Measurements from ENCODE around the gene CNBP.
"Not testable (repeated sequence)": the region's sequence is repeated elsewhere in the genome, so short reads cannot be mapped to it uniquely, and the experiment has no call there.

Gene CNBP

DNA sequence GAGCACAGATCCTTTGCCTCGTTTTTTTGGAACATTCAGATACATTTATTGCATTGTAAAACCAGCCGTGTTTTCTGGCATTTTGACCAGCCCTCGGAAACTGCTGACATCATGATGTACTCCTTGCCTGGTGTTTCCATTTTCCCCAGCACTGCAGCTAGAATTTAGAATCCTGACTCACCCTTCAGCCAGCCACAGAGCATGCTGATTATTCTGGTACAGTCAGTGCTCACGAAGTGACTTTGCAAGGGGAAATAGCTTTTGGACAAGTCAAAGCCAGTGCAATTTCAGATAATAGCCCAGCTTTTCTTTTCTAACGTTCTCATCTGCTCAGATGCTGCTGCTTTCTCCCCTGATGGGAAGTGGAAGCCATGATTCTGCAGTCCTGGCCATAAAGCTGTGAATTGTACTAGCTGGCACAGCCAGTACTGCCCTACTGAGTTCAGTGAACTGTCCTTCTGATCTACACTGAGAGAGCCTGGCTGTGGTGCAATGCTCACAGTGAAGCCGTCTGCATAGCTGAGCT, 12.1 kb upstream of the CNBP start:
- TF ChIP-seq, protein P1, sequence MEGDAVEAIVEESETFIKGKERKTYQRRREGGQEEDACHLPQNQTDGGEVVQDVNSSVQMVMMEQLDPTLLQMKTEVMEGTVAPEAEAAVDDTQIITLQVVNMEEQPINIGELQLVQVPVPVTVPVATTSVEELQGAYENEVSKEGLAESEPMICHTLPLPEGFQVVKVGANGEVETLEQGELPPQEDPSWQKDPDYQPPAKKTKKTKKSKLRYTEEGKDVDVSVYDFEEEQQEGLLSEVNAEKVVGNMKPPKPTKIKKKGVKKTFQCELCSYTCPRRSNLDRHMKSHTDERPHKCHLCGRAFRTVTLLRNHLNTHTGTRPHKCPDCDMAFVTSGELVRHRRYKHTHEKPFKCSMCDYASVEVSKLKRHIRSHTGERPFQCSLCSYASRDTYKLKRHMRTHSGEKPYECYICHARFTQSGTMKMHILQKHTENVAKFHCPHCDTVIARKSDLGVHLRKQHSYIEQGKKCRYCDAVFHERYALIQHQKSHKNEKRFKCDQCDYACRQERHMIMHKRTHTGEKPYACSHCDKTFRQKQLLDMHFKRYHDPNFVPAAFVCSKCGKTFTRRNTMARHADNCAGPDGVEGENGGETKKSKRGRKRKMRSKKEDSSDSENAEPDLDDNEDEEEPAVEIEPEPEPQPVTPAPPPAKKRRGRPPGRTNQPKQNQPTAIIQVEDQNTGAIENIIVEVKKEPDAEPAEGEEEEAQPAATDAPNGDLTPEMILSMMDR (IDR thresholded peaks at IDR 0.05): no peak
- Mint-ChIP-seq H3K36me3 (ENCODE audit: low read depth) (peaks cover 7% of the 10 kb centered on the region), H3K9me3 (no peaks in the 10 kb centered on the region), H3K4me3 (no peak overlapping the region), H3K27me3 (ENCODE audit: low read depth, poor library complexity) (no peaks in the 10 kb centered on the region), H3K4me1 (no peaks in the 10 kb centered on the region), H3K27ac (peak overlapping the region; percentile 36)
- no peak for DNase-seq

DNA sequence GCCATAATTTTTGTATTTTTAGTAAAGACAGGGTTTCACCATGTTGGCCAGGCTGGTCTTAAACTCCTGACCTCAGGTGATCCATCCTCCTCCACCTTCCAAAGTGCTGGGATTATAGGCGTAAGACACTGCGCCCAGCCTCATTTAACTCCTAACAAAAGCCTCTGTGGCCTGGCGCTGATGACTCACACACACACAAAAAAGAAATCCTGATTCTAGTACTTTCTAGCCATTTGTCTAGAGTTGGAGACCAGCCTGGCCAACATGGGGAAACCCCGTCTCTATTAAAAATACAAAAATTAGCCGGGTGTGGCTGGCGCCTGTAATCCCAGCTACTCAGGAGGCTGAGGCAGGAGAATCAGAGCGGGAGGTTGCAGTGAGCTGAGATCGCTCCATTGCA, 6.1 kb upstream of the CNBP start:
- not testable (repeated sequence) for H3K9me3 Mint-ChIP-seq; H3K27ac Mint-ChIP-seq; H3K27me3 Mint-ChIP-seq (ENCODE audit: low read depth, poor library complexity); DNase-seq; H3K36me3 Mint-ChIP-seq (ENCODE audit: low read depth); H3K4me3 Mint-ChIP-seq; H3K4me1 Mint-ChIP-seq

DNA sequence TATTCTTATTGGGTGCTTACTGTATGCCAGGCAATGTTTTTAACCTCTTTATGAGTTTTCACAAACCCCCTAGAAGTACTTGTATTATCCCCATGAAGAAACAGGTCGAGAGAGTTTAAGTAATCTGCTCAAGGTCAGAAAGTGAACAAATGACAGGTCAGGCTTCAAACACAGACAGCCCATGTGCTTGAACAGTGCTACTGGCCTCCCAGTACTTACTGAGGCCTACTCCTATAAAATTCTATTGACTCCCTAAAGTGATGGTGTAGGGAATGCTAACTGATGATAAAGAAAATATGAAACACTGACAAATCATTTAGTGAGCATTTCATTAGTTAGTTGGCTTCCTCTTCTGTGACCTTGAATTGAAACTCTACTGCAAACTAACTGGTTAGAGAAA, 4.2 kb upstream of the CNBP start:
- Mint-ChIP-seq H3K4me1 (peaks cover 11% of the 10 kb centered on the region), H3K9me3 (no peaks in the 10 kb centered on the region), H3K27ac (peak overlapping the region; percentile 36), H3K4me3 (no peak overlapping the region), H3K27me3 (ENCODE audit: low read depth, poor library complexity) (no peaks in the 10 kb centered on the region), H3K36me3 (ENCODE audit: low read depth) (no peaks in the 10 kb centered on the region)
- DNase-seq: no peak
- TF ChIP-seq, protein P1 (IDR thresholded peaks at IDR 0.05): no peak

DNA sequence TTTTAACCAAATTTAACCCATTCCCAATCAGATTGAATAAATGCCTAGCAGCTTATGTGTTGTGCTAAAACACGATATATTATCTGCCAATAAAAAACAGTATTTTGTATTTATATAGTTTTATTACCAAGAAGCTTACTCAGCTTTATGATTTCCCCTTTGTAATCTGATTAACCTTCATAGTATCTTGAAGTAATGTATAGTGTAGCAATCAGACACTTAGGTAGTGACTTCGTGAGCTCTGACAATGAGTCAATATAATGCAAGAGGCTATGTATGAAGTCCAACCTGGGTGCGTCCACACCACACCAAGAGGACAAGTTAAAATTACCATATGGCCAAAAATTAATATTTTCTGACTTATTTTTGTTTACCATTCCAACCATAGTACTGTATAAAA, 2.1 kb upstream of the CNBP start:
- TF ChIP-seq, protein P1 (IDR thresholded peaks at IDR 0.05): no peak
- no peak for DNase-seq
- H3K27me3 Mint-ChIP-seq (ENCODE audit: low read depth, poor library complexity): no peaks in the 10 kb centered on the region
- H3K27ac Mint-ChIP-seq: no peak overlapping the region
- H3K9me3 Mint-ChIP-seq: no peaks in the 10 kb centered on the region
- H3K36me3 Mint-ChIP-seq (ENCODE audit: low read depth): peaks cover 5% of the 10 kb centered on the region
- H3K4me3 Mint-ChIP-seq: peak overlapping the region; percentile 47
- H3K4me1 Mint-ChIP-seq: peaks cover 30% of the 10 kb centered on the region

DNA sequence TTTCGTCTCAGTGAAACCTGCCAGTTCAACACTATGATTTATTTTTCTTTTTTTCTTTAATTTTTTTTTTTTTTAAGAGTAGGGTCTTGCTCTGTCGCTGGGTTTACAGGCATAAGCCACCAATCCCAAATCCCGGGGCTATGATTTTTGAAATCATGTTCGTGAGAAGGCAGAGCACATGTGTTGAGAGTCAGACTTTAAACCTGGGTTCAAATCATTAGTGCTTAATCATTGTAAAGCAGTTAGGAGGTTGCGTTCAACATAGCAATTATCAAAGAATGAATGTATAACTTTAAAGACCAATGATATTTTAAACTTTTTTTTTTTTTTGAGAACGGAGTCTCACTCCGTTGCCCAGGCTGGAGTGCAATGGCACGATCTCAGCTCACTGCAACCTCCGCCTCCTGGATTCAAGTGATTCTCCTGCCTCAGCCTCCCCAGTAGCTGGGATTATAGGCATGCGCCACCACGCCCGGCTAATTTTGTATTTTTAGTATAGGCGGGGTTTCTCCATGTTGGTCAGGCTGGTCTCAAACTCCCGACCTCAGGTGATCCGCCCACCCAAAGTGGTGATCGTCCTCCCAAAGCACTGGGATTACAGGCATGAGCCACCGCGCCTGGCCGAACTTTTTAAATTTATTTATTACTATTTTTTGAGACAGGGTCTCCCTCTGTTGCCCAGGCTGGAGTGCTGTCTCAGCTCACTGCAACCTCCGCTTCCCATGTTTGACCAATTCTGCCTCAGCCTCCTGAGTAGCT, 1.3 kb upstream of the CNBP start:
- not testable (repeated sequence) for H3K27ac Mint-ChIP-seq; DNase-seq; H3K9me3 Mint-ChIP-seq; H3K27me3 Mint-ChIP-seq (ENCODE audit: low read depth, poor library complexity)
- Mint-ChIP-seq H3K36me3 (ENCODE audit: low read depth) (peaks cover 10% of the 10 kb centered on the region), H3K4me1 (peaks cover 37% of the 10 kb centered on the region), H3K4me3 (peak overlapping the region; percentile 95)

DNA sequence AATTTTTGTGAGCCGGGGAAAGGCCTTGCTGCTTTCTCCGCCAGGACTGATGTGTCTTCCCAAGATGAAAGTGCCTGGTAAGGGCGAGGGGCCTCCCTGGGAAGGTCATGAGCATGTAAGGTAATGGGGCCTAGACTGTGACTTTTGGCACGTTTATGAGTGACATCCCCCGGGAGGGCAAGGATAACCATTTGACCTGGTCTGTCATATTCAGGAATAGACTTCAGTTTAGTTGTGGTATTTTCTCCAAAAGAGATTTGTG, 631 bp upstream of the CNBP start:
- TF ChIP-seq, protein P1 (IDR thresholded peaks at IDR 0.05): no peak
- Mint-ChIP-seq H3K36me3 (ENCODE audit: low read depth) (peaks cover 14% of the 10 kb centered on the region), H3K4me3 (peak overlapping the region; percentile 95), H3K4me1 (peaks cover 40% of the 10 kb centered on the region), H3K9me3 (no peaks in the 10 kb centered on the region), H3K27ac (peak overlapping the region; percentile 94), H3K27me3 (ENCODE audit: low read depth, poor library complexity) (no peaks in the 10 kb centered on the region)
- peak; percentile 27 for DNase-seq
